H9 (cell line): ENCODE measurements around the gene SPATA3. TPM values are rescaled to one million over a fixed set of nuclear protein-coding genes. Genes with fewer than 3 reads are reported as not detected.

ENCODE experiments used
- DNase-seq: peaks from one replicate; pipeline ENCODE4 v3.0.0-alpha.2; 2017
- H2AFZ ChIP-seq: one replicate; pipeline ENCODE4 v1.6.1; 2013; ENCODE audit warnings: mild to moderate bottlenecking, low read length, control low read depth, moderate library complexity
- H2AK5ac ChIP-seq: 2 replicates; pipeline ENCODE4 v1.6.1; 2013; ENCODE audit warnings: low read length, control low read depth, mixed read lengths; ENCODE audit not compliant: insufficient read length
- H2BK120ac ChIP-seq: one replicate; pipeline ENCODE4 v1.6.1; 2013; ENCODE audit warnings: low read depth, mild to moderate bottlenecking, low read length, control low read depth, inconsistent platforms; ENCODE audit not compliant: poor library complexity, severe bottlenecking
- H2BK12ac ChIP-seq: 2 replicates; pipeline ENCODE4 v1.6.1; 2013; ENCODE audit warnings: low read length, control low read depth, mixed read lengths, low read depth; ENCODE audit not compliant: insufficient read length
- H2BK15ac ChIP-seq: 2 replicates; pipeline ENCODE4 v1.6.1; 2013; ENCODE audit warnings: low read depth, low read length, control low read depth
- H2BK20ac ChIP-seq: one replicate; pipeline ENCODE4 v1.6.1; 2013; ENCODE audit warnings: low read depth, mild to moderate bottlenecking, low read length, control low read depth, inconsistent platforms; ENCODE audit not compliant: poor library complexity, severe bottlenecking
- H2BK5ac ChIP-seq: 2 replicates; pipeline ENCODE4 v1.6.1; 2013; ENCODE audit warnings: low read length, control low read depth, mixed read lengths; ENCODE audit not compliant: insufficient read length
- H3K14ac ChIP-seq: 2 replicates; pipeline ENCODE4 v1.6.1; 2013; ENCODE audit warnings: low read length, control low read depth; ENCODE audit not compliant: insufficient read depth
- H3K18ac ChIP-seq: 2 replicates; pipeline ENCODE4 v1.6.1; 2013; ENCODE audit warnings: low read depth, mild to moderate bottlenecking, mixed read lengths, low read length, control low read depth; ENCODE audit not compliant: insufficient read length
- H3K23ac ChIP-seq: 2 replicates; pipeline ENCODE4 v1.6.1; 2013; ENCODE audit warnings: low read length, control low read depth, mixed read lengths, low read depth; ENCODE audit not compliant: insufficient read length
- H3K23me2 ChIP-seq: 2 replicates; pipeline ENCODE4 v1.6.1; 2013; ENCODE audit warnings: low read depth, mild to moderate bottlenecking, mixed read lengths, low read length, control low read depth; ENCODE audit not compliant: insufficient read length, poor library complexity, severe bottlenecking
- H3K27ac ChIP-seq: 2 replicates; pipeline ENCODE4 v1.5.1; 2013; ENCODE audit warnings: low read length, control low read depth, mixed read lengths, low read depth; ENCODE audit not compliant: insufficient read length
- H3K27me3 ChIP-seq: 2 replicates; pipeline ENCODE4 v1.6.1; 2013; ENCODE audit warnings: low read length, control low read depth, inconsistent platforms; ENCODE audit not compliant: insufficient read depth
- H3K4ac ChIP-seq: 2 replicates; pipeline ENCODE4 v1.6.1; 2013; ENCODE audit warnings: low read depth, mild to moderate bottlenecking, control low read depth, inconsistent platforms, low read length, moderate library complexity
- H3K4me1 ChIP-seq: 2 replicates; pipeline ENCODE4 v1.6.1; 2013; ENCODE audit warnings: low read length, control low read depth, inconsistent platforms; ENCODE audit not compliant: insufficient read depth
- H3K4me2 ChIP-seq: 2 replicates; pipeline ENCODE4 v1.6.1; 2013; ENCODE audit warnings: low read length, control low read depth, mixed read lengths; ENCODE audit not compliant: insufficient read length, insufficient read depth
- H3K56ac ChIP-seq: 2 replicates; pipeline ENCODE4 v1.6.1; 2013; ENCODE audit warnings: low read depth, mild to moderate bottlenecking, mixed read lengths, low read length, control low read depth; ENCODE audit not compliant: insufficient read length
- H3K79me1 ChIP-seq: 2 replicates; pipeline ENCODE4 v1.6.1; 2013; ENCODE audit warnings: low read depth, mild to moderate bottlenecking, moderate library complexity, low read length, control low read depth, inconsistent platforms; ENCODE audit not compliant: insufficient read depth, poor library complexity, severe bottlenecking
- H3K79me2 ChIP-seq: 2 replicates; pipeline ENCODE4 v1.6.1; 2013; ENCODE audit warnings: low read length, control low read depth, inconsistent platforms; ENCODE audit not compliant: insufficient read depth
- H3K9ac ChIP-seq: 2 replicates; pipeline ENCODE4 v1.6.1; 2013; ENCODE audit warnings: low read length, control low read depth, mixed read lengths; ENCODE audit not compliant: insufficient read length; ENCODE audit errors: extremely low read depth
- H3K9me3 ChIP-seq: one replicate; pipeline ENCODE4 v1.6.1; 2013; ENCODE audit warnings: low read depth, low read length, inconsistent platforms; ENCODE audit not compliant: control insufficient read depth
- H3T11ph ChIP-seq: one replicate; pipeline ENCODE4 v1.6.1; 2013; ENCODE audit warnings: mild to moderate bottlenecking, low read length, control low read depth, inconsistent platforms
- H4K20me1 ChIP-seq: one replicate; pipeline ENCODE4 v1.6.1; 2013; ENCODE audit not compliant: control insufficient read depth, insufficient read length, insufficient read depth
- H4K5ac ChIP-seq: 2 replicates; pipeline ENCODE4 v1.6.1; 2013; ENCODE audit warnings: low read depth, mild to moderate bottlenecking, mixed read lengths, low read length, control low read depth; ENCODE audit not compliant: insufficient read length
- H4K8ac ChIP-seq: replicated peaks from 2 replicates; pipeline ENCODE4 v1.6.1; 2013; ENCODE audit warnings: low read length, control low read depth, mixed read lengths, low read depth; ENCODE audit not compliant: insufficient read length
- H4K91ac ChIP-seq: 2 replicates; pipeline ENCODE4 v1.6.1; 2013; ENCODE audit warnings: low read depth, mild to moderate bottlenecking, moderate library complexity, mixed read lengths, low read length, control low read depth; ENCODE audit not compliant: insufficient read length
- H3K27ac Mint-ChIP-seq, 3 experiments: 2 replicates in 2 of 3; 3 replicates in 1 of 3; pipeline ENCODE4 v1.8.0; 2020 to 2021; ENCODE audit warnings: mixed read lengths in 3 of 3, mild to moderate bottlenecking in 1 of 3, moderate library complexity in 1 of 3
- H3K27me3 Mint-ChIP-seq: 2 replicates; pipeline ENCODE4 v1.8.0; 2021; ENCODE audit warnings: low read depth, mild to moderate bottlenecking, moderate library complexity, mixed read lengths
- H3K36me3 Mint-ChIP-seq, 3 experiments: 2 replicates in 2 of 3; 3 replicates in 1 of 3; pipeline ENCODE4 v1.8.0; 2020 to 2021; ENCODE audit warnings: low read depth in 3 of 3, mixed read lengths in 3 of 3; ENCODE audit not compliant: insufficient read depth in 1 of 3
- H3K4me1 Mint-ChIP-seq, 2 experiments: 2 replicates each; pipeline ENCODE4 v1.8.0; 2020; ENCODE audit warnings: mixed read lengths in 2 of 2
- H3K4me3 Mint-ChIP-seq, 2 experiments: 2 replicates in 1 of 2; 3 replicates in 1 of 2; pipeline ENCODE4 v1.8.0; 2020 to 2021; ENCODE audit warnings: mild to moderate bottlenecking in 2 of 2, mixed read lengths in 2 of 2, moderate library complexity in 1 of 2
- H3K9me3 Mint-ChIP-seq, 2 experiments: 2 replicates in 1 of 2; 3 replicates in 1 of 2; pipeline ENCODE4 v1.8.0; 2020; ENCODE audit warnings: mild to moderate bottlenecking in 2 of 2, mixed read lengths in 2 of 2, moderate library complexity in 1 of 2
- WGBS: extraction: QIAGEN DNeasy Blood & Tissue Kit; methylation state at CpG from one replicate; pipeline ENCODE4 v1.1.7; 2013; ENCODE audit warnings: missing lambda C conversion rate, low lambda C conversion rate, mixed read lengths; ENCODE audit not compliant: insufficient read length; ENCODE audit errors: extremely low coverage; 5-methylcytosine and 5-hydroxymethylcytosine counted together
- long read RNA-seq: library from polyadenylated mRNA; unstranded; transcript quantifications from one replicate; pipeline ENCODE4 v2.0.0, GENCODE V29; 2020
- total RNA-seq: library from RNA; stranded (reverse); gene quantifications from 2 replicates; pipeline ENCODE4 v1.2.1, GENCODE V29; 2021
- TF ChIP-seq, protein P1 (sequence below): fragments of 200-600 bp; sonication (generic); conservative IDR thresholded peaks from 3 replicates; pipeline ENCODE4 v1.8.0; 2021; ENCODE audit warnings: antibody characterized with exemption, mild to moderate bottlenecking

The SPATA3 gene
- not detected in 2 replicates for total RNA-seq
- long read RNA-seq = 0 reads

DNA sequence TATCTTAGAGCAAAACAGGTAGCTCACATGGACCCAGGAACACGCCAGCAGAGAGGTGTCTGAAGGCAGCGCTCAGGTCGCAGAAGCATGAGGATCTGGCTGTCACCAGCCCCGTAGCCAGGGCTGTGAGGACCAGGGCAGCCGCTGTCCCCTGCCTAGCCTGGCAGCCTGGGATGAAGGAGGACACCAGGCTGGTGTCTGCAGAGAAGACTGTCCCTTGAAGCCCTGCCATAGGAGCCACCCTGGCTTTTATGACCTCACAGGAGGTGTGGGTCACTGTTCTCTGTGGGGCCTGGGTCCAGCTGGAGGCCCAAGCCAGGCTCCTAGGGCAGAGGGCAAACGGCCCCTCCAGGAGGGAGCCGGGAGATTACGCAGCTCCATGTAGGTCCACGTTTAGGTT is at the start of gene SPATA3:
TSS of gene SPATA3 (plus strand) at position 301 of the 400 bp plus-strand sequence. CDS start 113 bp downstream, outside the sequence.
- no peaks in the 10 kb centered on the region for H3K4me1 ChIP-seq
- WGBS = no CpG with 5 or more reads among the region's 9 CpGs
- no peak within 1 kb of the TSS for H2BK20ac ChIP-seq
- H3K27ac ChIP-seq = no peak within 1 kb of the TSS
- Mint-ChIP-seq H3K27me3 (peaks cover 35% of the 10 kb centered on the region), H3K27ac (peak within 1 kb of the TSS in 2 of 3 experiments; percentile 34 to 74; a peak in 1 of 7 replicates), H3K36me3 (no peaks in the 10 kb centered on the region; a peak in 2 of 7 replicates), H3K4me3 (no peak within 1 kb of the TSS), H3K9me3 (peaks cover 4 to 5% of the 10 kb centered on the region in 2 experiments; a peak in 2 of 5 replicates), H3K4me1 (peaks cover 4 to 6% of the 10 kb centered on the region in 2 experiments; a peak in 2 of 4 replicates)
- H2BK15ac ChIP-seq = no peak within 1 kb of the TSS
- TF ChIP-seq, protein P1, sequence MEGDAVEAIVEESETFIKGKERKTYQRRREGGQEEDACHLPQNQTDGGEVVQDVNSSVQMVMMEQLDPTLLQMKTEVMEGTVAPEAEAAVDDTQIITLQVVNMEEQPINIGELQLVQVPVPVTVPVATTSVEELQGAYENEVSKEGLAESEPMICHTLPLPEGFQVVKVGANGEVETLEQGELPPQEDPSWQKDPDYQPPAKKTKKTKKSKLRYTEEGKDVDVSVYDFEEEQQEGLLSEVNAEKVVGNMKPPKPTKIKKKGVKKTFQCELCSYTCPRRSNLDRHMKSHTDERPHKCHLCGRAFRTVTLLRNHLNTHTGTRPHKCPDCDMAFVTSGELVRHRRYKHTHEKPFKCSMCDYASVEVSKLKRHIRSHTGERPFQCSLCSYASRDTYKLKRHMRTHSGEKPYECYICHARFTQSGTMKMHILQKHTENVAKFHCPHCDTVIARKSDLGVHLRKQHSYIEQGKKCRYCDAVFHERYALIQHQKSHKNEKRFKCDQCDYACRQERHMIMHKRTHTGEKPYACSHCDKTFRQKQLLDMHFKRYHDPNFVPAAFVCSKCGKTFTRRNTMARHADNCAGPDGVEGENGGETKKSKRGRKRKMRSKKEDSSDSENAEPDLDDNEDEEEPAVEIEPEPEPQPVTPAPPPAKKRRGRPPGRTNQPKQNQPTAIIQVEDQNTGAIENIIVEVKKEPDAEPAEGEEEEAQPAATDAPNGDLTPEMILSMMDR = no peak
- no peak within 1 kb of the TSS for H4K5ac ChIP-seq
- no peak within 1 kb of the TSS for H2BK120ac ChIP-seq
- H3K79me1 ChIP-seq = no peaks in the 10 kb centered on the region
- H3T11ph ChIP-seq = no peak within 1 kb of the TSS
- no peak within 1 kb of the TSS for H3K9ac ChIP-seq
- H4K91ac ChIP-seq = no peak within 1 kb of the TSS
- H3K9me3 ChIP-seq = peaks cover 3% of the 10 kb centered on the region
- no peak within 1 kb of the TSS for H4K8ac ChIP-seq
- H4K20me1 ChIP-seq = no peaks in the 10 kb centered on the region
- no peak within 1 kb of the TSS for H3K56ac ChIP-seq
- H2AK5ac ChIP-seq = no peak within 1 kb of the TSS
- no peak within 1 kb of the TSS for H2BK5ac ChIP-seq
- H3K23me2 ChIP-seq = no peaks in the 10 kb centered on the region
- no peak within 1 kb of the TSS for H3K4me2 ChIP-seq
- H3K14ac ChIP-seq = no peak within 1 kb of the TSS; the same call in 1 of the 2 replicates
- no peak for DNase-seq
- no peak within 1 kb of the TSS for H2BK12ac ChIP-seq
- H3K23ac ChIP-seq = no peak within 1 kb of the TSS
- H3K79me2 ChIP-seq = no peaks in the 10 kb centered on the region
- no peak within 1 kb of the TSS for H3K18ac ChIP-seq
- H2AFZ ChIP-seq = no peak within 1 kb of the TSS
- H3K4ac ChIP-seq = no peak within 1 kb of the TSS
- no peaks in the 10 kb centered on the region; the same call in 1 of the 2 replicates for H3K27me3 ChIP-seq
